ENCODE data around the gene TBX1.

Gene TBX1

GRCh38 chr22:19765477-19766239 lies 5.1 kb downstream of the TBX1 start:
- Histone ChIP-seq H3K27ac (ENCODE audit: low read length) (no peak overlapping the region), H3K9me3 (ENCODE audit: control insufficient read depth, low read depth, low read length) (no peaks in the 10 kb centered on the region), H3K27me3 (ENCODE audit: control insufficient read depth, insufficient read depth, low read length) (peaks cover 98% of the 10 kb centered on the region), H3K36me3 (ENCODE audit: control insufficient read depth, low read depth, low read length) (no peaks in the 10 kb centered on the region), H3K9ac (ENCODE audit: low read length) (no peak overlapping the region), H3K4me1 (ENCODE audit: control insufficient read depth, low read depth, low read length) (peaks cover 27% of the 10 kb centered on the region), H3K4me3 (ENCODE audit: low read length) (peak overlapping the region; percentile 22)

DNA sequence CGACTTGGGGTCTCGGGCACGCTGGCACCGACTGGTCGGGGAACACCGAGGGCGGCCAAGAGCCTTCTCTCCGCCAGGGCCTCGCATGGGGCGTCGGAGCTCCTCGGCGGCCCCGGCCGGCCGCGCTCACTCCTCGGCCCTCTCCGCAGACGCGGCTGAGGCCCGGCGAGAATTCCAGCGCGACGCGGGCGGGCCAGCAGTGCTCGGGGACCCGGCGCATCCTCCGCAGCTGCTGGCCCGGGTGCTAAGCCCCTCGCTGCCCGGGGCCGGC lies 5.6 kb downstream of the TBX1 start:
- Histone ChIP-seq H3K9me3 (ENCODE audit: control insufficient read depth, low read depth, low read length) (no peaks in the 10 kb centered on the region), H3K4me3 (ENCODE audit: low read length) (no peak overlapping the region), H3K27ac (ENCODE audit: low read length) (no peak overlapping the region), H3K27me3 (ENCODE audit: control insufficient read depth, insufficient read depth, low read length) (peaks cover 100% of the 10 kb centered on the region), H3K36me3 (ENCODE audit: control insufficient read depth, low read depth, low read length) (no peaks in the 10 kb centered on the region), H3K9ac (ENCODE audit: low read length) (no peak overlapping the region), H3K4me1 (ENCODE audit: control insufficient read depth, low read depth, low read length) (peaks cover 27% of the 10 kb centered on the region)

DNA sequence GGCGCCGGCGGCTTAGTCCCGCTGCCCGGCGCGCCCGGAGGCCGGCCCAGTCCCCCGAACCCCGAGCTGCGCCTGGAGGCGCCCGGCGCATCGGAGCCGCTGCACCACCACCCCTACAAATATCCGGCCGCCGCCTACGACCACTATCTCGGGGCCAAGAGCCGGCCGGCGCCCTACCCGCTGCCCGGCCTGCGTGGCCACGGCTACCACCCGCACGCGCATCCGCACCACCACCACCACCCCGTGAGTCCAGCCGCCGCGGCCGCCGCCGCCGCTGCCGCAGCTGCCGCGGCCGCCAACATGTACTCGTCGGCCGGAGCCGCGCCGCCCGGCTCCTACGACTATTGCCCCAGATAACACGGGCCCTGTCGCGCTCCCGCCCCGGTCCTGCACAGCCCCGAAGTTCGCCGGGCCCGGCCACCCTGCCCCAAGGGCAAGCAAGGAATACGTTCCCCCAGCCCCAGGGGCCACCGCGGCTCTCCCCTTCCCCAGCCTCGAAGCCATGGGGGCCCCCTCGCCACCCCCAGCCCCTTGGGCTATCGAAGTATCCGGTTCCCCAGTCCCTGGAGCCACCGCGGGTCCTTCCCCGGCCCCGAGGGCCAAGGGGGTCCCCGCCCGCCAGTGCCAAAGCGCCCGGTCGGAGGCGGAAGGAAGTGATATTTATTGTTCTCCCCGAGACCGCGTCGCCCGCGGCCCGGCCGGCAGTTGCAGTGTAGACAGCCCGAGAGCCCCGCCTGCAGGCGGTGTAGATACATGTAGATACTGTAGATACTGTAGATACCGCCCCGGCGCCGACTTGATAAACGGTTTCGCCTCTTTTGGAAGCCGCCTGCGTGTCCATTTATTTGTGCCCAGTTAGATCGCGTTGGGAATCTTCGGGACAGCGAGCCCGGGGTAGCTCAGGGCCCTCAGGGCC lies 6.2 kb downstream of the TBX1 start:
- H3K27ac ChIP-seq (ENCODE audit: low read length), result no peak overlapping the region
- no peaks in the 10 kb centered on the region for H3K36me3 ChIP-seq (ENCODE audit: control insufficient read depth, low read depth, low read length)
- H3K4me3 ChIP-seq (ENCODE audit: low read length), result no peak overlapping the region
- H3K27me3 ChIP-seq (ENCODE audit: control insufficient read depth, insufficient read depth, low read length), result peaks cover 96% of the 10 kb centered on the region
- no peak overlapping the region for H3K9ac ChIP-seq (ENCODE audit: low read length)
- H3K9me3 ChIP-seq (ENCODE audit: control insufficient read depth, low read depth, low read length), result no peaks in the 10 kb centered on the region
- H3K4me1 ChIP-seq (ENCODE audit: control insufficient read depth, low read depth, low read length), result peaks cover 25% of the 10 kb centered on the region

DNA sequence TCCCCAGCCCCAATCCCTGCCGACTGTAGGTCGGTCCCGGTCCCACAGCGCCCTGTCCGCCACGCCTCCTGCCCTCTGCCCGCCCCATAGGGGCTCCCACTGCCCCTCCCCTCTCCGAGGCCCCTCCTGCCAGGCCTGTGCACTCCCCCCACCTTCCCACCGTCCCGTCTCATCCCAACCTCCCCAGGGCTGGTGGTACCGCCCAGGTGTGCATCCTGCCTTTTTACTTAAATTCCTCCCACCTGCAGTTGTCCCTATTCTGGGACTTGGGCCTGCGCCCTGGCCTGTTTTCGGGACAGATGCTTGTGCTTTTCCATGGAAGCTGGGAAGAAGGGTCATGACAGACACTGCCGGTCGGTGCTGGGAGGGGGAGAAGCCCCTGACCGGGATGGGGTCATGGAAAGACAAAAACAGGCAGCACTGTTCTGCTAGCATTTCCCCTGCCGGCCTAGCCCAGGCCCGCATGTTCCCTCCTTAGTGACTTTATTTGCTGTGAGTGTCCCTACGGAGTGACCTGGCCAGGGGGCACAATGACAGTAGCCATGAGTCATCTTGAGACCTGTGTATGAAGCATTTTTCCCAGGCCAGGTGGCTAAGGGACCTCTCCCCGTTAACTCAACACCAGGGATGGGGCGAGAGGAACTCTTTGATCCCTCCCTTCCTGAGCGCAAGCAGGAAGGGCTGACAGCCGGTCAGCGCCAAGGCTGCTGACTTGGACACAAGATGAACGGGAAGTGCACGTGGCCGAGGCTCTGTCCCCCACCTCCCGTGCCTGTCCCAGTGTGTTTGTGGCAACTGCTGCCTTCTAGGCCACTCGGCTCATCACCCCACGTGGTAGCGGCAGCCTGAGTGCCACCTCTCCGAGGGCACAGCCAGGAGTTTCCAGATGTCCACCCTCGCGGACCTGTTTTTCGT lies 7.1 kb downstream of the TBX1 start:
- Histone ChIP-seq H3K36me3 (ENCODE audit: control insufficient read depth, low read depth, low read length) (no peaks in the 10 kb centered on the region), H3K9ac (ENCODE audit: low read length) (no peak overlapping the region), H3K27me3 (ENCODE audit: control insufficient read depth, insufficient read depth, low read length) (peaks cover 96% of the 10 kb centered on the region), H3K9me3 (ENCODE audit: control insufficient read depth, low read depth, low read length) (no peaks in the 10 kb centered on the region), H3K27ac (ENCODE audit: low read length) (no peak overlapping the region), H3K4me3 (ENCODE audit: low read length) (no peak overlapping the region), H3K4me1 (ENCODE audit: control insufficient read depth, low read depth, low read length) (peaks cover 21% of the 10 kb centered on the region)

GRCh38 chr22:19769393-19769715 lies 8.8 kb downstream of the TBX1 start:
- Histone ChIP-seq H3K9me3 (ENCODE audit: control insufficient read depth, low read depth, low read length) (no peaks in the 10 kb centered on the region), H3K9ac (ENCODE audit: low read length) (no peak overlapping the region), H3K36me3 (ENCODE audit: control insufficient read depth, low read depth, low read length) (no peaks in the 10 kb centered on the region), H3K27me3 (ENCODE audit: control insufficient read depth, insufficient read depth, low read length) (peaks cover 85% of the 10 kb centered on the region), H3K4me1 (ENCODE audit: control insufficient read depth, low read depth, low read length) (peaks cover 18% of the 10 kb centered on the region), H3K27ac (ENCODE audit: low read length) (no peak overlapping the region), H3K4me3 (ENCODE audit: low read length) (no peak overlapping the region)

DNA sequence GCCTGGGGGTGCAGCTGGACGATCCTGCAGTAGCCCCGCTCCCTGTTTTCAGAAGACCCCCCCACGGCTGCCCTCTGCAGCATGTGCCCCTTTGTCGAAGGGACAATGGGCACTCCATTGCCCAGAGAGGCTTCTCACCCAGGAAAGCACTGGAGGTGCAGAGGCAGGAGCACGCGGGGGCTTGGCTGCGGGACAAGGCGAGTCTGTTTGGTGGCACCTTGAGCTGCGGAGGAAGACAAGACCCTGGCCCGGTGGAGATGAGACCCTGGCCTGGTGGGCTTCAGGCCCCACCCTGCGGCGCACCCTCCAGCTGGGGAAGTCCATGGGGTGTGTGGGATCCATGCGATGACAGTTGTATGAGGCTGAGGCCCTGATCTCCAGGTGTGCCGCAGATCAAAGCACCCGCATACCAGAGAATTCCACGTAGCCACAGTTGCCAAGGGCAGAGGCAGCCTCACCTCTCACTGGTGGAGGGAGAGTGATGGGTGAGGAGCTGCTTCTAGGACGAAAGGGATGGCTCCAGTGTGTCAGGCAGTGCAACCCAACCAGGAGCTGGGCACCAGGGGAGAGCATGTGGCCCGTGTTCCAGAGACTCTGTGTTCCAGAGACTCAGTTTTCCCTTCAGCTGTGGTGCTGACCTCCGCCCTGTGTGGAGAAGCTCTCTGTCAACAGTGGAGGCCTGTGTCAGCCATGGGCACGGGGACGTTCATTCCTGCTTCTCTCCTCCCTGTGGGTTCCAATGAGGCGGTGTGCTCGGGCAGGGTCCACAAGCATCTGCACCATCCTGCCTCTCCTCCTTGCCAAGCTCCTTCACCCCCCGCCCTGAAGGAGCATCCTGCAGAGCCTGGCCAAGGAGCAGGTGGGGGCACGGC lies 10.0 kb downstream of the TBX1 start:
- H3K4me1 ChIP-seq (ENCODE audit: control insufficient read depth, low read depth, low read length), result peaks cover 7% of the 10 kb centered on the region
- H3K9me3 ChIP-seq (ENCODE audit: control insufficient read depth, low read depth, low read length), result no peaks in the 10 kb centered on the region
- H3K36me3 ChIP-seq (ENCODE audit: control insufficient read depth, low read depth, low read length), result no peaks in the 10 kb centered on the region
- no peak overlapping the region for H3K27ac ChIP-seq (ENCODE audit: low read length)
- H3K27me3 ChIP-seq (ENCODE audit: control insufficient read depth, insufficient read depth, low read length), result peaks cover 73% of the 10 kb centered on the region
- H3K4me3 ChIP-seq (ENCODE audit: low read length), result no peak overlapping the region
- no peak overlapping the region for H3K9ac ChIP-seq (ENCODE audit: low read length)

DNA sequence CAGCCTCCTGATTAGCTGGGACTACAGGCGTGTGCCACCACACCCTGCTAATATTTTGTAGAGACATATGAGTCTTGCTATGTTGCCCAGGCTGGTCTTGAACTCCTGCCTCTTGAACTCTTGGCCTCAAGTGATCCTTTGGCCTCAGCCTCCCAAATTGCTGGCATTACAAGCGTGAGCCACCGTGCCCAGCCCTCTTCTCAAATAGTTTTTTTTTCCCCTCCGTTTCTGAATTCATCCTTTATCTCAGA lies 11.8 kb downstream of the TBX1 start:
- H3K27ac ChIP-seq (ENCODE audit: low read length), result no peak overlapping the region
- no peaks in the 10 kb centered on the region for H3K9me3 ChIP-seq (ENCODE audit: control insufficient read depth, low read depth, low read length)
- H3K36me3 ChIP-seq (ENCODE audit: control insufficient read depth, low read depth, low read length), result no peaks in the 10 kb centered on the region
- no peak overlapping the region for H3K9ac ChIP-seq (ENCODE audit: low read length)
- H3K27me3 ChIP-seq (ENCODE audit: control insufficient read depth, insufficient read depth, low read length), result peaks cover 55% of the 10 kb centered on the region
- no peak overlapping the region for H3K4me3 ChIP-seq (ENCODE audit: low read length)
- H3K4me1 ChIP-seq (ENCODE audit: control insufficient read depth, low read depth, low read length), result peaks cover 7% of the 10 kb centered on the region

DNA sequence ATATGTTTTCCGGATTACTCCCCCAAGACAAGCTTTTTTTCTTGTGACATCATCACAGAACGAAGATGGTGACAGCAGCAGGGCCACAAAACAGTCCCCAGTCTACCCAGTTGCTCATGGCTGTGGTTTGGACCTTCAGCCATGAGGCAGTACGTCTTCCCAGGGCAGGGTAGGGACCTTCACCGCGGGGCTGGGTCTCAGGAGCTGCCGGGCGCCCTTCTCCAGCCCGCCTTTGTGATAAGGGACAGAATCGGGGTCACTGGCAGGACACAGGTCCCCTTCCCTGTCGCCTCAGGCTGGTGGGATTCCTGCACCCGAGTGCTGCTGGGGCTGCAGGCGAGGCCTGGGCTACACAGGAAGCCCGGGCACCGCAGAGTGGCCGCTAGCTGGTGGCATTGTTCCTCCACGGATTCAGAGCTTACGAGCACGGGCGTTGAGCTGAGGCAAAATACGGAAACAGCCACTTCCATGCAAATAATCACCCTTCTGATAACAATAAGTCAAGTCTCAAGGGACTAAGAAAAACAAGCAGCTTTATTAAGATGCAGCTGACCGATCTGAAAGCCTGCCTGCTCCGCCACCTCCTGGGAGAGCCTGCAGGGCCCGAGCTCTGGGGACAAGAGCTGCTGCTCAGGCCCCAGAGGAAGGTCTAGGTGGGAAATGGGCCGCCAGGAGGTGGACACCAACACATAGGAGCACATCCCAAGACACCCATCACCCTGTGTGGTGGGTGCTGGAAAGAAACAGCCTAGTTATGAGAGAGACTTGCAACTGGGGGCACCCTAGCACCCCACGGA lies 12.3 kb downstream of the TBX1 start:
- H3K36me3 ChIP-seq (ENCODE audit: control insufficient read depth, low read depth, low read length), result no peaks in the 10 kb centered on the region
- no peak overlapping the region for H3K9ac ChIP-seq (ENCODE audit: low read length)
- no peak overlapping the region for H3K27ac ChIP-seq (ENCODE audit: low read length)
- peaks cover 50% of the 10 kb centered on the region for H3K27me3 ChIP-seq (ENCODE audit: control insufficient read depth, insufficient read depth, low read length)
- no peaks in the 10 kb centered on the region for H3K9me3 ChIP-seq (ENCODE audit: control insufficient read depth, low read depth, low read length)
- H3K4me1 ChIP-seq (ENCODE audit: control insufficient read depth, low read depth, low read length), result peaks cover 3% of the 10 kb centered on the region
- H3K4me3 ChIP-seq (ENCODE audit: low read length), result no peak overlapping the region

- H3K4me1 ChIP-seq (ENCODE audit: control insufficient read depth, low read depth, low read length), result no peaks in the 10 kb centered on the region
- H3K36me3 ChIP-seq (ENCODE audit: control insufficient read depth, low read depth, low read length), result no peaks in the 10 kb centered on the region
- H3K4me3 ChIP-seq (ENCODE audit: low read length), result no peak overlapping the region
- no peaks in the 10 kb centered on the region for H3K9me3 ChIP-seq (ENCODE audit: control insufficient read depth, low read depth, low read length)
- no peak overlapping the region for H3K9ac ChIP-seq (ENCODE audit: low read length)
- H3K27me3 ChIP-seq (ENCODE audit: control insufficient read depth, insufficient read depth, low read length), result peaks cover 43% of the 10 kb centered on the region
- no peak overlapping the region for H3K27ac ChIP-seq (ENCODE audit: low read length)
Observed at GRCh38 chr22:19773470-19774040, 13.0 kb downstream of the TBX1 start.

- H3K9ac ChIP-seq (ENCODE audit: low read length), result no peak overlapping the region
- H3K27me3 ChIP-seq (ENCODE audit: control insufficient read depth, insufficient read depth, low read length), result peaks cover 32% of the 10 kb centered on the region
- H3K36me3 ChIP-seq (ENCODE audit: control insufficient read depth, low read depth, low read length), result no peaks in the 10 kb centered on the region
- no peaks in the 10 kb centered on the region for H3K9me3 ChIP-seq (ENCODE audit: control insufficient read depth, low read depth, low read length)
- H3K4me1 ChIP-seq (ENCODE audit: control insufficient read depth, low read depth, low read length), result no peaks in the 10 kb centered on the region
- no peak overlapping the region for H3K4me3 ChIP-seq (ENCODE audit: low read length)
- no peak overlapping the region for H3K27ac ChIP-seq (ENCODE audit: low read length)
Observed at GRCh38 chr22:19774628-19775027, 14.1 kb downstream of the TBX1 start.

All from iPS-18a (cell line).